GM23338 (cell line): ENCODE measurements around the gene FN3KRP.

Experiments
- EZH2 ChIP-seq: fragments of 200-600 bp; sonication (generic); IDR thresholded peaks from one replicate; pipeline ENCODE4 v1.8.0; 2017; ENCODE audit warnings: antibody characterized with exemption, mild to moderate bottlenecking, low read depth; ENCODE audit not compliant: unreplicated experiment
- EZH2phosphoT487 ChIP-seq: fragments of 200-600 bp; sonication (generic); IDR thresholded peaks from one replicate; pipeline ENCODE4 v1.8.1; 2018; ENCODE audit warnings: antibody characterized with exemption; ENCODE audit not compliant: unreplicated experiment
- NANOG ChIP-seq: IDR thresholded peaks from 2 replicates; pipeline ENCODE4 v1.6.1; 2016; ENCODE audit warnings: antibody characterized with exemption, borderline replicate concordance
- POLR2AphosphoS5 ChIP-seq: IDR thresholded peaks from 2 replicates; pipeline ENCODE4 v1.6.1; 2016; ENCODE audit warnings: antibody characterized with exemption, low read depth
- ZNF331 ChIP-seq: fragments of 250-450 bp; sonication (Bioruptor Pico); IDR thresholded peaks from 2 replicates; pipeline ENCODE4 v1.5.0; 2020; ENCODE audit warnings: low read depth, mild to moderate bottlenecking, moderate library complexity
- TF ChIP-seq, protein P1 (sequence below), 2 experiments: fragments of 200-600 bp in 1 of 2; sonication (generic) in 1 of 2; conservative IDR thresholded peaks; 2 replicates each; pipeline versions ENCODE4 v1.5.1 to v1.6.1; 2016 to 2017; ENCODE audit warnings: antibody characterized with exemption in 2 of 2, low read depth in 2 of 2, mild to moderate bottlenecking in 2 of 2, moderate library complexity in 1 of 2

DNA sequence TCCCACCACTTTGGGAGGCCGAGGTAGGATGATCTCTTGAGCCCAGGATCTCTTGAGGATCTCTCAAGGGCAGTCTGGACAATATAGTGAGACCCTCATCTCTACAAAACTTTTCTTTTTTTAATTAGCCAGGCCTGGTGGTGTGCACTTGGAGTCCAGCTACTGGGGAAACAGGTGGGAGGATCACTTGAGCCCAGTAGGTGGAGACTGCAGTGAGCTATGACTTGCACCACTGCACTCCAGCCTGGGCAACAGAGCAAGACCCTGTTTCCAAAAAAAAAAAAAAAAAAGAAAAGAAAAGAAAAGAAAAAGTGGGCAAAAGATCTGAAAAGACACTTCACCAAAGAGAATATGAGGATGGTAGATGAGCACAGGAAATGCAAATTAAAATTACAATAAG, 33.0 kb upstream of the FN3KRP start:
- TF ChIP-seq, protein P1, sequence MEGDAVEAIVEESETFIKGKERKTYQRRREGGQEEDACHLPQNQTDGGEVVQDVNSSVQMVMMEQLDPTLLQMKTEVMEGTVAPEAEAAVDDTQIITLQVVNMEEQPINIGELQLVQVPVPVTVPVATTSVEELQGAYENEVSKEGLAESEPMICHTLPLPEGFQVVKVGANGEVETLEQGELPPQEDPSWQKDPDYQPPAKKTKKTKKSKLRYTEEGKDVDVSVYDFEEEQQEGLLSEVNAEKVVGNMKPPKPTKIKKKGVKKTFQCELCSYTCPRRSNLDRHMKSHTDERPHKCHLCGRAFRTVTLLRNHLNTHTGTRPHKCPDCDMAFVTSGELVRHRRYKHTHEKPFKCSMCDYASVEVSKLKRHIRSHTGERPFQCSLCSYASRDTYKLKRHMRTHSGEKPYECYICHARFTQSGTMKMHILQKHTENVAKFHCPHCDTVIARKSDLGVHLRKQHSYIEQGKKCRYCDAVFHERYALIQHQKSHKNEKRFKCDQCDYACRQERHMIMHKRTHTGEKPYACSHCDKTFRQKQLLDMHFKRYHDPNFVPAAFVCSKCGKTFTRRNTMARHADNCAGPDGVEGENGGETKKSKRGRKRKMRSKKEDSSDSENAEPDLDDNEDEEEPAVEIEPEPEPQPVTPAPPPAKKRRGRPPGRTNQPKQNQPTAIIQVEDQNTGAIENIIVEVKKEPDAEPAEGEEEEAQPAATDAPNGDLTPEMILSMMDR (conservative IDR thresholded peaks at IDR 0.05; ENCODE audit: low read depth in 2 of 2): no peak
- TF ChIP-seq NANOG: no peak
- TF ChIP-seq POLR2AphosphoS5: no peak
- TF ChIP-seq EZH2: no peak
- no peak for TF ChIP-seq EZH2phosphoT487
- TF ChIP-seq ZNF331 (CRISPR knock-in tag): no peak
